GM12873 (cell line): Measurements from ENCODE around the gene PLN.

Experiments
- TF ChIP-seq, protein P1 (sequence below): IDR thresholded peaks from 2 replicates; pipeline ENCODE4 v1.5.1; 2012; ENCODE audit warnings: low read depth, mild to moderate bottlenecking, moderate library complexity, low read length, control low read depth; ENCODE audit not compliant: insufficient read depth; ENCODE audit errors: missing control alignments

PLN gene

DNA sequence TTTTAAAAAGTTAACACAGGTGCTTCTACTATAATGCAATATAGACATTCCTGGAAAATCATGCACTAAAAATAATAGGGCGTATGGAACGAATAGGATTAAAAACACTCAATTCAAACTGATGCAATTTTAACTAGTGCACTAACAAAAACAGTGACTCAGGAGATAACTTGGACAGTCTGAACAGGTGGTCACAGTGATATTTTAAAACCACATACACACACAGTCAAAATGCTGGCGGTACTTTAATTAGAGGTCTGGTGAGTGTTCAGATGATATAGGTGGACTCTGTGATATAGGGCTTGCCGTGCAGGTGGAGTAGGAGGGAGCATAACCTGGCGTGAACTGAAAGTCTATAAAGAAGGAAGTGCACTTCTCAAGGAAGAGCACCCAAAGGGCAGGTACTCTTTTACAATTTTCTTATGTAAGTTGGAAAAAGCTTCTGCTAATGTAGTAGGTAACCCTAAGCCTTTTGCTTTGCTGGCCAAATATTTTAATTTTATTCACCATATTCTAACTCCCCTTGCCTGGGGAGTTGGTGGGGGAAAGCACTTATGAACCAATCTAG, 41.9 kb upstream of the PLN start:
- TF ChIP-seq, protein P1, sequence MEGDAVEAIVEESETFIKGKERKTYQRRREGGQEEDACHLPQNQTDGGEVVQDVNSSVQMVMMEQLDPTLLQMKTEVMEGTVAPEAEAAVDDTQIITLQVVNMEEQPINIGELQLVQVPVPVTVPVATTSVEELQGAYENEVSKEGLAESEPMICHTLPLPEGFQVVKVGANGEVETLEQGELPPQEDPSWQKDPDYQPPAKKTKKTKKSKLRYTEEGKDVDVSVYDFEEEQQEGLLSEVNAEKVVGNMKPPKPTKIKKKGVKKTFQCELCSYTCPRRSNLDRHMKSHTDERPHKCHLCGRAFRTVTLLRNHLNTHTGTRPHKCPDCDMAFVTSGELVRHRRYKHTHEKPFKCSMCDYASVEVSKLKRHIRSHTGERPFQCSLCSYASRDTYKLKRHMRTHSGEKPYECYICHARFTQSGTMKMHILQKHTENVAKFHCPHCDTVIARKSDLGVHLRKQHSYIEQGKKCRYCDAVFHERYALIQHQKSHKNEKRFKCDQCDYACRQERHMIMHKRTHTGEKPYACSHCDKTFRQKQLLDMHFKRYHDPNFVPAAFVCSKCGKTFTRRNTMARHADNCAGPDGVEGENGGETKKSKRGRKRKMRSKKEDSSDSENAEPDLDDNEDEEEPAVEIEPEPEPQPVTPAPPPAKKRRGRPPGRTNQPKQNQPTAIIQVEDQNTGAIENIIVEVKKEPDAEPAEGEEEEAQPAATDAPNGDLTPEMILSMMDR: no peak

DNA sequence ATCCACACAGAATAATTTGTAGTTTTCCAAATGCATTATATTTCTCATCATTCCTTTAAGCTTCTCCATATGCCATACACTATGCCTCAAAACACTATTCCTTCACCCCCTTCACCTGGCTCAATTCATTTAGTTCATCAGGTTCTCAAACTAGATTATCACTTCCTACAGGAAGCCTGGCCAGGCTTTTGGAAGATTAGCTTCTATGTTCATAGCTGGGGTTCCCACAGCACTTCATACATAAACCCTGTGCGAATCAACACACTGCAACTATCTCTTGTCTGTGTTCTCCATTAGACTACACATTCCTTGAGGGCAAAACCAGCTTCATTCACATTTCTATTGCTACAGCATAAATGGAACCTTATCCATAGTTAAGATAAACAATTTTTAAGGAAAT, 40.5 kb upstream of the PLN start:
- TF ChIP-seq, protein P1: no peak

DNA sequence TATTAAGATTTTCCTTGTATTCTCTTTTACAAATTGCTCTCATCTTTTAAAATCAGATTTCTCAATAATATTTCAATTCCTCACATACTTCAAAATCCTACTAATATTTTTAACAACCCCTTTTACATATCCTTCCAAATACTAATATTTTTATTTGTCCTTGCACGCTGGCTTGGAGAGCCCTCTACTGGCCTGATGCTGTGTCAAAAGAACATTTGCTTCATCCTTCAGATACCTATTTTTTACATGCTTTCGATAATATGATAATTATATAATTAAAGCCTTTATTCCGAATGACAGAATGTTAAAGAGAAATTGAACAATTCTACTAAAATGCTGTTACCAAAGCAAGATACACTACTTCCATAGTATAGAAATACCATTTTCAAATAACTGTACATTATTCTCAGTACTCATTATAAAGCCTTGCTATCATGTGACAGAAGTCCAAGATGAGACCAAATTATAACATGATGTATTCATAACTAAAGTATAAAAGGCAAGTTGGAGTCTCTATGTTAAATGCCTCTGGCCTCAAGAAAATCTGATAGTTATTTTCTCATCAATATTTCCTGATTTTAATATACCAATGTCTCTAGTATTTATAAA, 39.0 kb upstream of the PLN start:
- TF ChIP-seq, protein P1: peak; percentile 40

DNA sequence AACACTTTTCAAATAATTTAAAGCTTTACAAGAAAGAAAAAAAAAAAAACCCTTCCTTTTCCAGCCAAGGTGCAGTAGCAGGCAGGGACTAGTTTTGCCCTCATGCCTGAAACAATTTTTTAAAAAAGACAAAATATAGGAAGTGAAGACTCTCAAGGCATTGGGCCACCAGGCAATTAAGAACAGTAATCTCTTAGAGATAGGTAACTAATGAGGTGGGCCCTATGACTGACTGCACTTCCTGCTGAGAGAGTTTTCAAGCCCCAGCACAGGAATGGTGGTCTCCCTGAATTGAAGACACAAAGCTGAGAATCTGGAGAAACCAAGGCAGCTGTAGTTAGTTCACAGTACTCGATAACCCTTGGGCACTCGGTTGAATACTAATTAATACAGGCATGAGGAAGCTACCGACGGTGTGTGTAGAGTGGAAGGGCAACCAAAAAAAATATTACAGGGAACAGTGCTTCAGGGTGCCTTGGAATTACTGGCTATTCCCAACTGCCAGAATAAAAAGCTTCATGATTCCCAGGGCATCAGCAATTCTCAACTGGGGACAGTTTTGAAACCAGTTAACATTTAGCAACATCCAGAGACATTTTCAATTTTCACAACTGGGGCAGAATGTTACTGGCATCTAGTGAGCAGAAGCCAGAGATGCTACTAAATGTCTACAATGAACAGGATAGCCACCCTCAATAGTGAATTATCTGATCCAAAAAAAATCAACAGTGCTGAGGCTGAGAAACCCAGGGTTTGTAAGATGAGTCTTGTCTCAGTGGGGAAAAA, 36.0 kb upstream of the PLN start:
- TF ChIP-seq, protein P1: no peak

DNA sequence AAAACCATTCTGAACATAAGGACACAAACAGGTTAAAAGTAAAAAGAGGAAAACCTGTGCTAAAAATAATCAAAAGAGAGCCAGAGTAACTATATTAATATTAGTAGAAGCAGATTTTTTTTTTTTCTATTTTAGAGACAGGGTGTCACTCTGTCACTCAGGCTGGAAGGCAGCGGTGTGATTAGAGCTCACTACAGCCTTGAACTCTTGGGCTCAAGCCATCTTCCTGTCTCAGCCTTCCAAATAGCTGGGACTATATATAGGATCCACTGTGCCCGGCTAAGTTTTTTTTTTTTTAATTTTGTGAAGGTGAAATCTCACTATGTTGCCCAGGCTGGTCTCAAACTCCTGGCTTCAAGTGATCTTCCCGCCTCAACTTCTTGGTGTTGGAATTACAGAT, 33.4 kb upstream of the PLN start:
- TF ChIP-seq, protein P1: no peak

DNA sequence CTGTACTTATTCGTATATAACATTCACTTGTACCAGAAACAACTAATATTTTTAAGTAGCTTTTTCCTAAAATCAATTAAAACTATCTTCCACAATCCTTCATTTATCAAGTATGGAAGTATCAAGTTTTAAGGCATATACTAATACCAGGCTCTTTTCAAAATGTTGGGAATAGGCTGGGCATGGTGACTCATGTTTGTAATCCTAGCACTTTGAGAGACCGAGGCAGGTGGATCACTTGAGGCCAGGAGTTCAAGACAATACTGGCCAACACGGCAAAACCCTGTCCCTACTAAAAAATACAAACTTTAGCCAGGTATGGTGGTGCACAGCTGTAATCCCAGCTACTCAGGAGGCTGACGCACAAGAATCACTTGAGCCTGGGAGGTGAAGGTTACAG, 25.7 kb upstream of the PLN start:
- TF ChIP-seq, protein P1: no peak

DNA sequence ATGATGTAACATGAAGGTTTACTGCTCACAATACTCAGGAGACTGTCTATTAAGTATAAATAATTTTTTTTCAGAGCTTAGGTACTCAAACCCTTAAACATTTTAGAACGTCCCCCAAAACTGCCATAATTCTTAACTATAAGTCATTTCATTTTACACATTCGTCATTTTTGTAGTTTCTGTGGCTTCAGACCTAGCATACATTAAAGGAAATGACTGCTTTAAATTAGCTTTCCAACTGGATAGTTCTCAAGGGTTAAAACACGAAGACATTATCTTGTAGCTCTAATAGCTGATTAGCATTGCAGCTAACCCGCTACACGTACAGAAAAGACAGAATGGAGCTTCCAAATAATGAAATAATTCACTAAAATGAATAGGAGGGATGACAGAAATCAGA, 24.9 kb upstream of the PLN start:
- TF ChIP-seq, protein P1: no peak
